WTC11 (cell line): ENCODE data around the gene RNPEPL1.

Experiments used
- ATF2 ChIP-seq: sonication (generic); formaldehyde crosslinking; IDR thresholded peaks from 2 replicates; pipeline ENCODE4 v1.8.1; 2022; ENCODE audit warnings: low read depth, missing genetic modification reagents, borderline replicate concordance
- CBFB ChIP-seq: sonication (generic); formaldehyde crosslinking; IDR thresholded peaks from 2 replicates; pipeline ENCODE4 v1.8.1; 2022; ENCODE audit warnings: mild to moderate bottlenecking, low read depth, missing genetic modification reagents
- CREM ChIP-seq: sonication (generic); formaldehyde crosslinking; IDR thresholded peaks from 2 replicates; pipeline ENCODE4 v1.8.1; 2022; ENCODE audit warnings: mild to moderate bottlenecking, missing genetic modification reagents, moderate library complexity
- CTCF ChIP-seq: fragments of 200-600 bp; IDR thresholded peaks from 2 replicates; pipeline ENCODE4 v1.8.0; 2022; ENCODE audit warnings: antibody characterized with exemption
- ESRRA ChIP-seq: sonication (generic); formaldehyde crosslinking; IDR thresholded peaks from 2 replicates; pipeline ENCODE4 v1.8.1; 2022; ENCODE audit warnings: mild to moderate bottlenecking, missing genetic modification reagents, borderline replicate concordance
- JUN ChIP-seq: sonication (generic); formaldehyde crosslinking; IDR thresholded peaks from 2 replicates; pipeline ENCODE4 v1.8.0; 2023; ENCODE audit warnings: mild to moderate bottlenecking, missing genetic modification reagents
- PRDM15 ChIP-seq: sonication (generic); formaldehyde crosslinking; IDR thresholded peaks from 2 replicates; pipeline ENCODE4 v1.8.0; 2022; ENCODE audit warnings: missing genetic modification reagents
- RELA ChIP-seq: sonication (generic); formaldehyde crosslinking; IDR thresholded peaks from 2 replicates; pipeline ENCODE4 v1.8.1; 2022; ENCODE audit warnings: missing genetic modification reagents, mild to moderate bottlenecking, borderline replicate concordance
- USF1 ChIP-seq: sonication (generic); formaldehyde crosslinking; IDR thresholded peaks from 2 replicates; pipeline ENCODE4 v1.8.0; 2022; ENCODE audit warnings: mild to moderate bottlenecking, missing genetic modification reagents
- TF ChIP-seq, protein P1 (sequence below): sonication (generic); formaldehyde crosslinking; IDR thresholded peaks from 2 replicates; pipeline ENCODE4 v1.8.0; 2022; ENCODE audit warnings: mild to moderate bottlenecking, missing genetic modification reagents
- TF ChIP-seq, protein P2 (sequence below): sonication (generic); formaldehyde crosslinking; conservative IDR thresholded peaks from 2 replicates; pipeline ENCODE4 v1.8.1; 2022; ENCODE audit warnings: mild to moderate bottlenecking, missing genetic modification reagents
- TF ChIP-seq, protein P3 (sequence below): fragments of 250-450 bp; sonication (Bioruptor Pico); IDR thresholded peaks from 2 replicates; pipeline ENCODE4 v1.9.0; 2021; ENCODE audit warnings: mild to moderate bottlenecking

DNA sequence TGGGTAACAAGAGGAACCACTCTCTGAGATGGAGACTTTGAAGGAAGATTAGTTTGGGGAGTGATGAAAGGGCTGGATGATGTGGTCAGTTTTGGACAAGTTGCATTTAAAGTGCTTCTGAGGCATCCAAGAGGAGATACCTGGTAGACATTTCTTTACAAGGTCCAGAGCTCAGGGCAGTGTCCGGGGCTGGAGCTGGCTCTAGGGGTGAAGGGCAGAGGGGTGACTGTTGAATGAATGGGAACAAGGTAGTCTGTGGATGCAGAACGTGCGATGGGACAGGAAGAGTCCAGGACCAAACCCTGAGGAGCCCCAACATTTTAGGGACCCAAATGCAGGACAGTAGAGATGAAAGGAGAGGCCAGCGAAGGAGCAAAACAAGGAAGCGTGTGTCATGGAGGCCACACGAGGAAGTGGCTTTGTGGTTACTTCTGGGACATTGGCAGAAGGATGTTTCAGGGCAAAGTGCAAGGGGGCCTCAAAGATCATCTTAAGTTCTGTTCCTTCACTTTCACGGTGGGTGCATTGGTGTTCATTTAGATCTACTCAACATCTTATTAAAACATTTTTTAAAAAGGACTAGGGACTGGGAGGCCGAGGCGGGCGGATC, 43.4 kb downstream of the RNPEPL1 start:
- no peak for TF ChIP-seq CTCF
- TF ChIP-seq, protein P1, sequence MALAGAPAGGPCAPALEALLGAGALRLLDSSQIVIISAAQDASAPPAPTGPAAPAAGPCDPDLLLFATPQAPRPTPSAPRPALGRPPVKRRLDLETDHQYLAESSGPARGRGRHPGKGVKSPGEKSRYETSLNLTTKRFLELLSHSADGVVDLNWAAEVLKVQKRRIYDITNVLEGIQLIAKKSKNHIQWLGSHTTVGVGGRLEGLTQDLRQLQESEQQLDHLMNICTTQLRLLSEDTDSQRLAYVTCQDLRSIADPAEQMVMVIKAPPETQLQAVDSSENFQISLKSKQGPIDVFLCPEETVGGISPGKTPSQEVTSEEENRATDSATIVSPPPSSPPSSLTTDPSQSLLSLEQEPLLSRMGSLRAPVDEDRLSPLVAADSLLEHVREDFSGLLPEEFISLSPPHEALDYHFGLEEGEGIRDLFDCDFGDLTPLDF (CRISPR knock-in tag), result no peak
- no peak for TF ChIP-seq ESRRA (CRISPR knock-in tag)
- no peak for TF ChIP-seq JUN (CRISPR knock-in tag)
- TF ChIP-seq PRDM15 (CRISPR knock-in tag), result no peak
- TF ChIP-seq CBFB (CRISPR knock-in tag), result no peak
- no peak for TF ChIP-seq CREM (CRISPR knock-in tag)
- no peak for TF ChIP-seq USF1 (CRISPR knock-in tag)
- no peak for TF ChIP-seq ATF2 (CRISPR knock-in tag)
- TF ChIP-seq, protein P2, sequence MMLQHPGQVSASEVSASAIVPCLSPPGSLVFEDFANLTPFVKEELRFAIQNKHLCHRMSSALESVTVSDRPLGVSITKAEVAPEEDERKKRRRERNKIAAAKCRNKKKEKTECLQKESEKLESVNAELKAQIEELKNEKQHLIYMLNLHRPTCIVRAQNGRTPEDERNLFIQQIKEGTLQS (CRISPR knock-in tag), result no peak
- TF ChIP-seq, protein P3, sequence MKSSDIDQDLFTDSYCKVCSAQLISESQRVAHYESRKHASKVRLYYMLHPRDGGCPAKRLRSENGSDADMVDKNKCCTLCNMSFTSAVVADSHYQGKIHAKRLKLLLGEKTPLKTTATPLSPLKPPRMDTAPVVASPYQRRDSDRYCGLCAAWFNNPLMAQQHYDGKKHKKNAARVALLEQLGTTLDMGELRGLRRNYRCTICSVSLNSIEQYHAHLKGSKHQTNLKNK (CRISPR knock-in tag), result no peak
- no peak for TF ChIP-seq RELA (CRISPR knock-in tag)
